Effector memory CD4-positive, alpha-beta T cell (primary cell): ENCODE data around the gene UPB1.
"Not testable (repeated sequence)": the region's sequence is repeated elsewhere in the genome, so short reads cannot be mapped to it uniquely, and the experiment has no call there.

Experiments used
- DNase-seq, 3 donors: peaks; one replicate each; pipeline ENCODE4 v3.0.0-alpha.2; 2020
- H3K27ac ChIP-seq: 2 replicates; pipeline ENCODE4 v1.7.0; 2013; ENCODE audit warnings: mild to moderate bottlenecking, low read length, moderate library complexity; ENCODE audit not compliant: insufficient read depth, poor library complexity, severe bottlenecking
- H3K27me3 ChIP-seq: replicated peaks from 2 replicates; pipeline ENCODE4 v1.7.0; 2013; ENCODE audit warnings: mild to moderate bottlenecking, low read length; ENCODE audit not compliant: insufficient read depth, control insufficient read depth, poor library complexity, severe bottlenecking
- H3K36me3 ChIP-seq: 2 replicates; pipeline ENCODE4 v1.7.0; 2013; ENCODE audit warnings: mild to moderate bottlenecking, low read length, moderate library complexity; ENCODE audit not compliant: control insufficient read depth, insufficient read depth
- H3K4me1 ChIP-seq: 2 replicates; pipeline ENCODE4 v1.7.0; 2013; ENCODE audit warnings: low read length, mild to moderate bottlenecking; ENCODE audit not compliant: control insufficient read depth, insufficient read depth, poor library complexity, severe bottlenecking
- H3K4me3 ChIP-seq: 2 replicates; pipeline ENCODE4 v1.7.0; 2013; ENCODE audit warnings: low read length, low read depth, mild to moderate bottlenecking; ENCODE audit not compliant: insufficient read depth, poor library complexity, severe bottlenecking
- H3K9me3 ChIP-seq: 2 replicates; pipeline ENCODE4 v1.7.0; 2013; ENCODE audit warnings: mild to moderate bottlenecking, low read length, moderate library complexity; ENCODE audit not compliant: control insufficient read depth

UPB1 gene

GRCh38 chr22:24542641-24543040 is 47.5 kb downstream of the UPB1 start:
- Histone ChIP-seq H3K9me3 (no peaks in the 10 kb centered on the region), H3K4me3 (no peak overlapping the region), H3K36me3 (peaks cover 58% of the 10 kb centered on the region), H3K4me1 (no peaks in the 10 kb centered on the region), H3K27ac (no peak overlapping the region), H3K27me3 (no peaks in the 10 kb centered on the region)
- DNase-seq: no peak

- no peaks in the 10 kb centered on the region for H3K9me3 ChIP-seq
- no peaks in the 10 kb centered on the region for H3K4me1 ChIP-seq
- DNase-seq: no peak
- H3K27ac ChIP-seq: no peak overlapping the region
- H3K4me3 ChIP-seq: no peak overlapping the region
- H3K36me3 ChIP-seq: peaks cover 64% of the 10 kb centered on the region
- no peaks in the 10 kb centered on the region for H3K27me3 ChIP-seq
Measured at GRCh38 chr22:24543185-24543601, 48.1 kb downstream of the UPB1 start.

DNA sequence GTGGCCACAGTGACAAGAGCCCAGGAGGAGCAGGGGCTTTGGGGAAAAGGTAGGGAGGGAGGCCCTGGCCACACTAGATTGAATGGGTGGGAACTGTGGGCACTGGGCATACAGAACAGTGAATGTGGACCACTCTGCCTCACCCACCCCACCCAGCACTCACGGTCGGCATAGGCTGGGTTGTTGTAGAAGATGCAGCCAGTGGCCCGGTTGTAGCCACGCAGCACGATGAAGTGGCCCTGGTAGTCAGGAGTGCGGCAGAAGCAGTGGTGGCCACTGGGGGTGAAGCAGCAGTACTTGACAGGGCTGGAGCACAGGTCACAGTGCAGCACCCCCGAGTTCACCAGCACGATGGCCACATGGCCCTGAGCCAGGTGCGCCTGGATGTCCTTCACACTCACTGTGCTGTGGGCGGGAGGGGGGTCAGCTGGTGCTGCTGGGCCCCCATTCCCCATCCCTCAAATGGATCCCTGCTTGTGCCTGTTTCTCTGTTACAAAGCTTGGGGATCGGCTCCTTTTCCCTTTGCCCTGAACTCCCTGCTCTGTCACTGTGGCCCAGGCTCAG is 48.6 kb downstream of the UPB1 start:
- H3K4me3 ChIP-seq: no peak overlapping the region
- no peak overlapping the region for H3K27ac ChIP-seq
- H3K9me3 ChIP-seq: no peaks in the 10 kb centered on the region
- no peak for DNase-seq
- H3K27me3 ChIP-seq: no peaks in the 10 kb centered on the region
- no peaks in the 10 kb centered on the region for H3K4me1 ChIP-seq
- peaks cover 69% of the 10 kb centered on the region for H3K36me3 ChIP-seq

GRCh38 chr22:24548812-24549211 is 53.7 kb downstream of the UPB1 start:
- Histone ChIP-seq H3K4me3 (no peak overlapping the region), H3K9me3 (no peaks in the 10 kb centered on the region), H3K4me1 (peaks cover 6% of the 10 kb centered on the region), H3K27me3 (no peaks in the 10 kb centered on the region), H3K27ac (no peak overlapping the region), H3K36me3 (peaks cover 39% of the 10 kb centered on the region)
- DNase-seq: no peak

- no peak for DNase-seq
- H3K27me3 ChIP-seq: no peaks in the 10 kb centered on the region
- no peak overlapping the region for H3K4me3 ChIP-seq
- no peak overlapping the region for H3K27ac ChIP-seq
- H3K9me3 ChIP-seq: no peaks in the 10 kb centered on the region
- H3K36me3 ChIP-seq: peaks cover 26% of the 10 kb centered on the region
- H3K4me1 ChIP-seq: peaks cover 11% of the 10 kb centered on the region
Measured at GRCh38 chr22:24550028-24550901, 55.1 kb downstream of the UPB1 start.

- no peak overlapping the region for H3K27ac ChIP-seq
- no peaks in the 10 kb centered on the region for H3K9me3 ChIP-seq
- peaks cover 26% of the 10 kb centered on the region for H3K36me3 ChIP-seq
- H3K4me3 ChIP-seq: no peak overlapping the region
- DNase-seq: no peak
- H3K4me1 ChIP-seq: peaks cover 11% of the 10 kb centered on the region
- no peaks in the 10 kb centered on the region for H3K27me3 ChIP-seq
Measured at GRCh38 chr22:24550902-24551435, 55.8 kb downstream of the UPB1 start.

DNA sequence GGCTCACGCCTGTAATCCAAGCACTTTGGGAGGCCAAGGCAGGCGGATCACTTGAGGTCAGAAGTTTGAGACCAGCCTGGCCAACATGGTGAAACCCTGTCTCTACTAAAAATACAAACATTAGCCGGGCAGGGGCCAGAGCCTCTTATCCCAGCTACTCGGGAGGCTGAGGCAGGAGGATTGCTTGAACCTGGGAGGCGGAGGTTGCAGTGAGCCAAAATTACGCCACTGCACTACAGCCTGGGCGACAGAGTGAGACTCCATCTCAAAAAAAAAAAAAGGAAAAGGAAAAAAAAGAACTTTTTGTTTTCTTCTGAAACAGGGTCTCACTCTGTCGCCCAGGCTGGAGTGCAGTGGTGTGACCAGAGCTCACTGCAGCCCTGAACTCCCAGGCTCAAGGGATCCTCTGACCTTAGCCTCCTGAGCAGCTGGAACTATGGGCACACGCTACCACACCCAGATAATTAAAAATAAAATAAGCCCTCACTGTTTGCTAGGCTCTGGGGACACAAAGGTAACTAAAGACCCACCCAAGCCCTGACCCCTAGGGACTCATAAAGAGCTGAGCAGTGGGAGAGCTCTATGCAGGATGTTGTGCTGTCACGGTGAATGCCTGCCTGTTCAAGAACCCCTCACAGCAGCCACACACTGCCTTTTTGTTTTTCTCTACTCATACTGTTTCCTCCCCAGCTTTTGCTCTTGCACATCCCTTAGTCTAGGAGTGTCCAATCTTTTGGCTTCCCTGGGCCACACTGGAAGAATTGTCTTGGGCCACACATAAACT is 57.6 kb downstream of the UPB1 start:
- H3K9me3 ChIP-seq, H3K27ac ChIP-seq, H3K4me3 ChIP-seq, DNase-seq, H3K27me3 ChIP-seq: not testable (repeated sequence)
- Histone ChIP-seq H3K36me3 (peaks cover 14% of the 10 kb centered on the region), H3K4me1 (peaks cover 25% of the 10 kb centered on the region)

- peaks cover 12% of the 10 kb centered on the region for H3K36me3 ChIP-seq
- no peaks in the 10 kb centered on the region for H3K27me3 ChIP-seq
- H3K27ac ChIP-seq: peak overlapping the region; percentile 81
- DNase-seq: no peak
- peak overlapping the region; percentile 95 for H3K4me3 ChIP-seq
- no peaks in the 10 kb centered on the region for H3K9me3 ChIP-seq
- peaks cover 25% of the 10 kb centered on the region for H3K4me1 ChIP-seq
Measured at GRCh38 chr22:24553597-24554312, 58.6 kb downstream of the UPB1 start.

DNA sequence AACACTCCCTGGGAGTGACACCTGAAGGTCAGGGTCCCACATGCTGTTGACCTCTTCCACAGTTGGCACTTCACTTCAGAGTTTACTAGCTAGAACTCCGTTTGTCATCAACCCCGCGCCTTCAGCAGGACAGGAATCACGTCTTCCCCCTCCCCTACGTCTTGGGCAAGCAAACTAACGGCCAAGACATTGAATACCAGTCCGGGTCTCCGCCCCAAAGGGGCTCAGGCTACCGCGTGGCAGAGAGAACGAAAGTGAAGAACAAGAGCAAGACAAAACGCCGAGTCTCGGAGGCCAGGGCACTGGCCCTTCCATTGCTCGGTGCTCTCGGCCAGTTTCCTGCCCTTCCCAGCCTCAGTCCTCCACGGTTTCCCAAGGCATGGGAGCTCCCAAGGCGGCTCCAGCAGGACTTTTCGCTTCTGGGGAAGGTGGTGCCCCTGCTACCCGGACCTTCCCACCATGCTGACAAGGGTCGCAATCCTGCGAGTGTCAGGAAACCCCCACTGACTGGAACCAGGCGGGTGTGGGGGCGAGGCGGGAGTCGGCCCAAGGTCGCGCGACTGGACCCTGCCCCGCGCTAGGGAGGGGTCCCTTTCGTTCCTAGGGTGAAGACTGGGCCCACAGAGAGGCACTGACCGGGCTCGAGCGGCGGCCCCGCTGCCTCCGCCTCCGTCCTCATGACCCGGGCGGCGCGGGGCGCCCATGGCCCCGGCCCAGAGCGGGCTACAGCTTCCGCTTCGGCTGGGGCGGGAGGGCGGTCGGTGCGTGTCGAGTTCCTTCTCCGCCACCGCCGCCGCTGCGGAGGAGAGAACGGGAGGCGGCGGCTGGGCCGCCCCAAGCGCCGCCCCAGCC is 59.4 kb downstream of the UPB1 start, which contains the start of gene GUCD1:
Gene GUCD1 (minus strand): TSS at position 826 of the 852 bp plus-strand sequence. CDS start 147 bp downstream, at position 679.
- H3K4me3 ChIP-seq: peak within 1 kb of the TSS; percentile 95
- H3K27me3 ChIP-seq: no peaks in the 10 kb centered on the region
- DNase-seq: peak in 1 of 3 donors; percentile 16
- H3K36me3 ChIP-seq: peaks cover 12% of the 10 kb centered on the region
- peaks cover 25% of the 10 kb centered on the region for H3K4me1 ChIP-seq
- H3K9me3 ChIP-seq: no peaks in the 10 kb centered on the region
- H3K27ac ChIP-seq: peak within 1 kb of the TSS; percentile 97
